ENCODE results near the gene BOK.

Gene BOK

DNA sequence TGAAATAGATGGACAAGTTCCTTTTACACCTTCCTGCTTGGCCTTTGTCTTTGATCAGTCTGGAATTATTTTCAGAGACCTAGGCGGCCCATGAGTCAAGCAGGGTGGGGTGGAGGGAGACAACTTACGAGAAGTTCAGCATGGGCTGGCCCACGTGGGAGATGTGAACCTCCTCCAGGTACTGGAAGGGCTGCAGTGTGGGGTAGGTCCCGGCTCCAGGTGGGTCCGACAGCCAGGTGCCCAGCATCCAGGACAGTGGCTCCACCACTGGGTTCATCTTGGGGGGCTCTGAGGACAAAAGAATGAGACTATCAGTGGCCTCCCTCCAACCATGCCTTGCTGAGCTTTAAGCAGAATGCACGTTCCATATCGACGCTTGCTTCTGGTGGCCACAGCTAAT is 47.6 kb downstream of the BOK start:
- DNase-seq, result no peak

- DNase-seq, result no peak
Observed at GRCh38 chr2:241607162-241607885, 48.8 kb downstream of the BOK start.

DNA sequence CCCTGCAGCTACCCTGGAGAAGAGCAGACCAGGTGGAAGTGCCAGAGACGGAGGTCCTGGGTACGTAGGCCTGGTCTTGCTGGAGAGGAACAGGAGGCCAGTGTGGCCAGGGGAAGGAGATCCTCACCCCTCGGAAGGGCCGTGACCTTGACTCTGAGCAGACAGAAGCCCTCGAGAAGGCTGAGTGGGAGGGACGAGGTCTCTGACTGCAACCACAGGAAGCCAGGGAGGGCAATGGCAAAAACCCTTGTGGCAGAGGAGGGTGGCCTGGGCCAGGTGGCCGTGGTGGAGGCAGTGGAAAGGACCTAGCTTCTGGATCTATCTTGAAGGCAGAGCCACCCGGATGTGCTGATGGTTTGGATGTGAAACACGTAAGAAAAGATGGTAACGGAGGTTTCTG is 50.3 kb downstream of the BOK start:
- no peak for DNase-seq

DNA sequence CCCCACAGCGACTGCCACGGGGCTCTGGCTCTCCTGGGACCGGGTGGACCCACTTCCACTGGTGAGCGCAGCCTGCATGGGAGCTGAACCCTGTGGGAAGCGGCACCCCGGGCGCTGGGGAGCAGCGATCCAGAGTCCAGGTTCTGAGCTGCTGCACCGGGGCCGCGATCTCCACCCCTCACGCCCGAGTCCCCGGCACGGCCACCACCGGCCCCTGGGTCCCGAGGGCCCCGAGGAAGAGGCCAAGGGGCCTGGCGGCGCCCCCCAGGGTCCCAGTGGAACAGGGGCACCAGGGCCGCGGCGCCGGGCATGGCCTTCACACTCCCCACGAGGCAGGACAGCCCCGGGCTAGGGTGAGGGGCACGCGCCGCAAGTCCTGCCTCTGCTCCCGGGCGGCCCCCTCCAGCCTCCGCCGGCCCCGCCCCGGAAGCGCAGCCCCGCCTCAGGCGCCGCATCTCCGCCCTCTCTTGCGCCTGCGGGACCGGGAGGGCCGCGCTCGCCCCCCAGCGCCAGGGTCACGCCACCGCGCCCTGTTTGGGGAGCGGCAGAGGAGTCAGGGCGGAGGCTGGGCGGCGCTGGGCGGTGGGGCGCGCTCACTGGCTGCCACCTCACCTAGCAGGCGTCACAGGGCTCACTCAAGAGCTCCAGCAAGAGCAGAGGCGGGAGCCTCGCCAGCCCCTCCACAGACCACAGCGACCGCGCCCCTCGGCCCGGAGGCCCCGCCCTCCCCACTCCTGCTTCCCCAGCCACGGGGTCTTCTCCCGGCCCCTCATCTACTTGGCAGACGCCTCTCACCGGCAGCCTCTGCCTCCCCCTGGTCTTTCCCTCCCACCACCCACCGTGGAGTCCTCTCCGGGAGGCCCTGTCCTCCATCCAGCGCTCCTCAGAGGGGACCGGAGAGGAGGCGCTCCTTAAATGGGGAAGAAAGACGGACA is 51.6 kb downstream of the BOK start:
- peak; percentile 91 for DNase-seq

GRCh38 chr2:241611062-241611461 is 52.5 kb downstream of the BOK start:
- DNase-seq, result no peak

GRCh38 chr2:241612156-241613016 is 53.8 kb downstream of the BOK start:
- no peak for DNase-seq

GRCh38 chr2:241613017-241613780 is 54.7 kb downstream of the BOK start:
- no peak for DNase-seq

DNA sequence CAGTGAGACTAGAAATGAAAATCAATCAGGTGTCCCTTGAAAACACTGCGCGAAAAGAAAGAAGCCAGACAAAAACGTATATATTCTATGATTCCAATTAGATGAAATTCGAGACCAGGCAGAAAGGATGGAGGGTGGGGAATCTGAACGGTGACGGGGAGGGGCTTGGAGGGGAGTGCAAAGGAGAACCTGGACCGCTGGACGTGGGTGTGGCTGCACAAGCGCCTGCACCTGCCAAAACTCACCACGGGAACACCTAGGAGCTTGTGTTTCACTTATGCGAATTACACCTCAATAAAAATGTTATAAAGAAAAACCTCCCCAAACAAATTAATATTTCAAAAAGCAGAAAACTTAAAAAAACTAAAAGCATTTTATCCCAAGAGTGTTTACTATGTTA is 56.5 kb downstream of the BOK start:
- no peak for DNase-seq

GRCh38 chr2:241615522-241616052 is 57.0 kb downstream of the BOK start:
- no peak for DNase-seq

DNA sequence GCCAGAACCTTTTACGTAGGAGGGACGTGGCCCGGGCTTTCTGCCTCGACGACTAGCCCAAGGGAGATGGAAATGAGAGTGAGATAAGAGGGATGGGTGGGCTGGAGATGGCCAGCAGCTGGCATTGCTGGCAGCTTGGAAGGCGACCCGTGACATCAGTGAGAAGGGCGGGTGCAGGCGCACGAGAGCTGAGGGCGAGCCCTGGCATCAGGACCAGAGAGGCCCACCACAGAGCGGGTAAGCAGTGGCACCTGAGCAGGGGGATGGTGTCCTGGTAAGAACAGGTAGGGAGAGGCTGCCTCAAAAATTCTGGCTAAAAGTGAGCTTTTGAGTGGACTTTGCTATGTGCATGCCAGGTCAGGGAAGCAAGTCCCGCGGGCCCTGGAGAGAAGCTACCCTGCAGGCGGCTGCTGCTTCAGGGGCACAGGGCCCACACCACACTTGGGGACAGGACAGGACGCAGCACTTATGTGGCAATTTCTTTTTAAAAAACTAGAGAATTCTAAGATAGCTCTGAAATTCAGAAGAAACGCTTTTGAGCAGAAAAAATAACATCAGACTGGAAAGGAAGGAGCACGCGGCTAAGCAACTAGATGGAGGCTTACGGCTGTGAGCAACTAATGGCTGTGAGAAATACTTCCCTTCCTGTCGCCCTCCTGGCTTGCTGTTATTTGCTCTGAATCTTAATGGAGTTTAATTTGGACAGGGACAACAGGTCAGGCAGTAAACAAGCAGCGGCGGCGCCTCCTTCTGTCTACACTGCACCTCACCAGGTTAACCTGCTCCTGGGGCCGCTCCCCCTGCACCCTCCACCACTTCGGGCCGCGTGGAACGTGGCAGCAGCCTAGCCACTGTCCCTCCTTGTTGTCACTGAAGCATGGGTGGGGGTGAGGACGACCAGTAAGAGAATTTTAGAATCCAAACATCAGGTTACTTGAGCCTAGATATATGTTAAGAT is 57.9 kb downstream of the BOK start:
- DNase-seq, result no peak

DNA sequence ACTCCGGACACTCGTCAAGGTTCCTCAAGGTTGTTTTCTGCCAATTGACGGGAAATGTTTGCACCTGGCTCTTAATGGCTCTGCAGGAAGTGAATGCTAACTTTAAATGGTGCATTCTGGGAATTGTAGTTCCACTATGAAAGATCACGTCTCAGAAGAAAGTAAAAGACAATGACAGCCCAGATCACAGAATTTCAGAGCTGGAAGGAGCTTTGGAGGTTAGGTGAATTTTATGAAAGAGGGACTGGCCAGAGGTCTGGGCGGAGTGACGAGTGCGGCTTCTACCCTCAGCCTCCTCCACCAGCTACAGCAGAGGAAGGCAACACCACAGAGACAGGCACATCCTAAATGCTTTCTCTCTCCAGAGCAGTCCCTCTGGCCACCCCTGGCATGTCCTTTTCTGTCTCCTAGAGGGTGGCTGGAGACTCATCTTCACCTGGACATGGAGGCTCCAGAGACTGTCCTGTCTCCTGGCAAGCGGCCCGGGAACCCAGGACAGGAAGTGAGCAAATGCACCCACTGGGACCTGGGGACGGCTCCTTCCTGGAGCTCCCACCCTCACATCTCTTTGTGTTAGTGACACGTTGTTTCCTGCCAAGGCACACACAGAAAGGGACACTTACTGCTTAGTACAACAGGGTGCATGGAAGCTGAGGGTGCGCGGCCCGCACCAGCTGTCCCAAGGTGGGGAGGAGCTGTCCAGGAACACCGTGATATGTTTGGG is 59.0 kb downstream of the BOK start:
- no peak for DNase-seq

GRCh38 chr2:241618296-241618805 is 59.8 kb downstream of the BOK start:
- no peak for DNase-seq

- no peak for DNase-seq
Observed at GRCh38 chr2:241618829-241619228, 60.3 kb downstream of the BOK start.

- DNase-seq, result no peak
Observed at GRCh38 chr2:241619597-241620418, 61.3 kb downstream of the BOK start.

- peak; percentile 51 for DNase-seq
Observed at GRCh38 chr2:241620419-241620769, 61.8 kb downstream of the BOK start.
